A549 (cell line): ENCODE data around the gene GAK. TPM values are rescaled to one million over a fixed set of nuclear protein-coding genes. Genes with fewer than 3 reads are reported as not detected.
A peak's percentile ranks its signal among the peaks of the same experiment; 100 is the strongest.

Source experiments
- ATAC-seq, 2 experiments: fragments of 200-7000 bp in 1 of 2; fragments of >200 bp in 1 of 2; cut with Nextera tagmentation in 1 of 2; cut with Tn5 transposase in 1 of 2; 3 replicates each; pipeline versions ENCODE4 v1.8.0 to v1.9.1; 2018 to 2020; ENCODE audit warnings: mild to moderate bottlenecking in 1 of 2, moderate library complexity in 1 of 2
- CTCF ChIA-PET: fragments of 300-600 bp; sonication (Branson Sonifier 250); formaldehyde crosslinking; extraction: SDS; loops from one replicate; lab custom pipeline; 2021; ENCODE audit warnings: antibody characterized with exemption, inconsistent platforms; lab: Yijun Ruan, JAX
- POLR2A ChIA-PET: fragments of 350-600 bp; formaldehyde crosslinking; extraction: SDS; loops from one replicate; lab custom pipeline; 2021; ENCODE audit warnings: antibody characterized with exemption, inconsistent platforms; lab: Yijun Ruan, JAX
- DNase-seq, 2 experiments: peaks; one replicate each; pipeline versions ENCODE4 v3.0.0 to v3.0.0-alpha.2; 2011 to 2016; ENCODE audit warnings: low read depth in 1 of 2, low spot score in 1 of 2
- FAIRE-seq: peaks from 2 replicates; lab custom pipeline; 2011; peaks lifted over from hg19 to GRCh38; lab: Jason Lieb, UNC
- H3K27ac ChIP-seq, 2 experiments: fragments of >200 bp; sonication (Bioruptor Twin); formaldehyde crosslinking; 3 replicates each; pipeline ENCODE4 v1.5.1; 2016 to 2017
- H3K4me1 ChIP-seq: fragments of >200 bp; sonication (Bioruptor Twin); formaldehyde crosslinking; 3 replicates; pipeline ENCODE4 v1.6.1; 2016
- H3K4me2 ChIP-seq: fragments of >200 bp; sonication (Bioruptor Twin); formaldehyde crosslinking; 3 replicates; pipeline ENCODE4 v1.6.1; 2016
- H3K4me3 ChIP-seq: fragments of >200 bp; sonication (Bioruptor Twin); formaldehyde crosslinking; 3 replicates; pipeline ENCODE4 v1.5.1; 2016
- H3K9me3 ChIP-seq: fragments of >200 bp; sonication (Bioruptor Twin); formaldehyde crosslinking; 3 replicates; pipeline ENCODE4 v1.6.1; 2016
- BHLHE40 ChIP-seq: IDR thresholded peaks from 2 replicates; pipeline ENCODE4 v1.6.1; 2012; ENCODE audit warnings: low read depth, low read length, inconsistent platforms
- CHD2 ChIP-seq: fragments of 150-350 bp; IDR thresholded peaks from 2 replicates; pipeline ENCODE4 v1.6.1; 2014; ENCODE audit warnings: low read length; ENCODE audit not compliant: partially characterized antibody
- EHF ChIP-seq: fragments of 250-450 bp; sonication (Bioruptor Pico); IDR thresholded peaks from 2 replicates; pipeline ENCODE4 v1.5.0; 2020; ENCODE audit warnings: mild to moderate bottlenecking
- FOSB ChIP-seq: fragments of 250-450 bp; sonication (Bioruptor Pico); IDR thresholded peaks from 2 replicates; pipeline ENCODE4 v1.5.0; 2020; ENCODE audit warnings: mild to moderate bottlenecking, moderate library complexity
- FOSL2 ChIP-seq, 2 experiments: fragments of 450-650 bp in 1 of 2; fragments of >200 bp in 1 of 2; sonication (Bioruptor Twin) in 1 of 2; formaldehyde crosslinking; IDR thresholded peaks; 2 replicates each; pipeline versions ENCODE4 v1.5.0 to v1.6.1; 2016 to 2020; ENCODE audit warnings: mild to moderate bottlenecking in 1 of 2, moderate library complexity in 1 of 2
- FOXS1 ChIP-seq: fragments of 250-450 bp; sonication (Bioruptor Pico); IDR thresholded peaks from 2 replicates; pipeline ENCODE4 v1.5.0; 2020; ENCODE audit warnings: mild to moderate bottlenecking, moderate library complexity
- HEYL ChIP-seq: fragments of 250-450 bp; sonication (Bioruptor Pico); IDR thresholded peaks from 2 replicates; pipeline ENCODE4 v1.8.0; 2021; ENCODE audit warnings: mild to moderate bottlenecking, moderate library complexity
- KDM1A ChIP-seq: fragments of 200-600 bp; sonication (generic); IDR thresholded peaks from 2 replicates; pipeline ENCODE4 v1.6.1; 2016; ENCODE audit warnings: low read depth, mild to moderate bottlenecking
- KDM5A ChIP-seq: fragments of 200-600 bp; sonication (generic); IDR thresholded peaks from 2 replicates; pipeline ENCODE4 v1.6.1; 2016; ENCODE audit warnings: antibody characterized with exemption, mild to moderate bottlenecking
- MAZ ChIP-seq: fragments of 150-350 bp; IDR thresholded peaks from 2 replicates; pipeline ENCODE4 v1.6.1; 2014; ENCODE audit warnings: antibody characterized with exemption, low read depth, low read length, borderline replicate concordance
- POLR2AphosphoS2 ChIP-seq: conservative IDR thresholded peaks from 2 replicates; pipeline ENCODE4 v1.6.1; 2012; ENCODE audit warnings: low read length, improper control_type of control experiment, inconsistent platforms
- RAD21 ChIP-seq, 2 experiments: fragments of >200 bp in 1 of 2; sonication (Bioruptor Twin) in 1 of 2; formaldehyde crosslinking in 1 of 2; IDR thresholded peaks in 1 of 2; conservative IDR thresholded peaks in 1 of 2; 2 replicates in 1 of 2; 3 replicates in 1 of 2; pipeline ENCODE4 v1.6.1; 2012 to 2018; ENCODE audit warnings: inconsistent platforms in 1 of 2
- RFX5 ChIP-seq: fragments of 450-650 bp; IDR thresholded peaks from 2 replicates; pipeline ENCODE4 v1.7.1; 2014; ENCODE audit warnings: antibody characterized with exemption, mild to moderate bottlenecking, moderate library complexity
- RNF2 ChIP-seq: fragments of 200-600 bp; sonication (generic); IDR thresholded peaks from 2 replicates; pipeline ENCODE4 v1.6.1; 2016; ENCODE audit warnings: low read depth, mild to moderate bottlenecking, antibody characterized with exemption, moderate library complexity, borderline replicate concordance
- SREBF2 ChIP-seq: fragments of 450-650 bp; IDR thresholded peaks from 2 replicates; pipeline ENCODE4 v1.6.1; 2014; ENCODE audit warnings: mild to moderate bottlenecking, moderate library complexity
- ZC3H11A ChIP-seq: fragments of 450-650 bp; IDR thresholded peaks from 2 replicates; pipeline ENCODE4 v1.6.1; 2014; ENCODE audit warnings: antibody characterized with exemption, mild to moderate bottlenecking
- ZFP36 ChIP-seq: fragments of 450-650 bp; IDR thresholded peaks from 2 replicates; pipeline ENCODE4 v1.6.1; 2014; ENCODE audit warnings: borderline replicate concordance; ENCODE audit not compliant: partially characterized antibody
- ZNF302 ChIP-seq: fragments of 250-450 bp; sonication (Bioruptor Pico); IDR thresholded peaks from 2 replicates; pipeline ENCODE4 v1.9.0; 2021; ENCODE audit warnings: inconsistent platforms, mild to moderate bottlenecking, moderate library complexity
- ZSCAN20 ChIP-seq: fragments of 250-450 bp; sonication (Bioruptor Pico); IDR thresholded peaks from 2 replicates; pipeline ENCODE4 v1.8.0; 2022; ENCODE audit warnings: mild to moderate bottlenecking, moderate library complexity
- WGBS: methylation state at CpG from one replicate; pipeline ENCODE4 v1.1.6; 2017; ENCODE audit errors: missing lambda C conversion rate; 5-methylcytosine and 5-hydroxymethylcytosine counted together
- polyA plus RNA-seq, 4 experiments: library from polyadenylated mRNA; depleted of rRNA in 3 of 4; stranded (reverse); fragments of >200 nt; fragmentation: RNase III in 1 of 4; extraction: RNeasy Plus Mini Kit Qiagen cat#74134 plus additional on column Dnase treatment in 1 of 4; gene quantifications; 2 replicates in 3 of 4; 3 replicates in 1 of 4; pipeline ENCODE4 v1.2.3, GENCODE V29; 2011 to 2017
- TF ChIP-seq, protein P1 (sequence below): fragments of 200-600 bp; sonication (generic); IDR thresholded peaks from 2 replicates; pipeline ENCODE4 v1.6.1; 2016; ENCODE audit warnings: antibody characterized with exemption, mild to moderate bottlenecking, moderate library complexity
- TF ChIP-seq, protein P2 (sequence below): fragments of >200 bp; sonication (Bioruptor Twin); formaldehyde crosslinking; IDR thresholded peaks from 2 replicates; pipeline ENCODE4 v1.6.1; 2016
- TF ChIP-seq, protein P3 (sequence below): IDR thresholded peaks from 2 replicates; pipeline ENCODE4 v1.6.1; 2012
- TF ChIP-seq, protein P4 (sequence below): IDR thresholded peaks from 2 replicates; pipeline ENCODE4 v1.6.1; 2012; ENCODE audit warnings: low read depth, borderline replicate concordance

GAK gene
- polyA plus RNA-seq, 2 of the 4 experiments (the other 2 are of a cell fraction) = 13.8 to 34.3 TPM

DNA sequence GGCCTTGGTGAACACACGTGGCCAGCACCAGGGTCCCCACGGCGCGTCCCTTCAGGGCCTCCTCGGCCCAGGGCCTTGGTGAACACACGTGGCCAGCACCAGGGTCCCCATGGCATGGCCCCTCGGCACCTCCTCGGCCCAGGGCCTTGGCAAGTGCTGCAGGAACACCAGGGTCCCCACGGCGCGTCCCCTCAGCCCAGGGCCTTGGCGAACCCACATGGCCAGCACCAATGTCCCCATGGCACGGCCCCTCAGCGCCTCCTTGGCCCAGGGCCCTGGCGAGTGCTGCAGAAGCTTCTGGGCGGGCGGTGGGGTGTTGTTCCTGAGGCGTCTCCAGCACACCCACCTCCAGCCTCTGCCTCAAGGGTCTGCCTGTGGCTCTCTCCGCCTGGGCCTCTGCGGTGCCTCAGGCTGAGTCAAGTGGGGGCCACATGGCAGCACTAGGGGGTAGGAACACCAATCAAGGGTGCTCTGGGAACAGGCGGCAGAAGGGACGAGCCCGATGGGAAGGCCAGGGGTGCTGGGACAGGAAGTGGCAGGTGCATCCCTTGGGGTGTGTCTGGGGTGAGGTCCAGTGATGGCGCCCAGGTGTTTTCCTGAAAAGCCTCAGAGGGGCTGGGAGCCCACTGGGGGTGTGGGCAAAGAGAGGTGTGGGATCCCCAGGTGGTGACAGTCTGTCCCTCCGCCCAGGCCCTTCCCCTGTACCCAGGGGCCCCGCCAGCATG lies 64.4 kb downstream of the GAK start (continued):
- TF ChIP-seq, protein P1, sequence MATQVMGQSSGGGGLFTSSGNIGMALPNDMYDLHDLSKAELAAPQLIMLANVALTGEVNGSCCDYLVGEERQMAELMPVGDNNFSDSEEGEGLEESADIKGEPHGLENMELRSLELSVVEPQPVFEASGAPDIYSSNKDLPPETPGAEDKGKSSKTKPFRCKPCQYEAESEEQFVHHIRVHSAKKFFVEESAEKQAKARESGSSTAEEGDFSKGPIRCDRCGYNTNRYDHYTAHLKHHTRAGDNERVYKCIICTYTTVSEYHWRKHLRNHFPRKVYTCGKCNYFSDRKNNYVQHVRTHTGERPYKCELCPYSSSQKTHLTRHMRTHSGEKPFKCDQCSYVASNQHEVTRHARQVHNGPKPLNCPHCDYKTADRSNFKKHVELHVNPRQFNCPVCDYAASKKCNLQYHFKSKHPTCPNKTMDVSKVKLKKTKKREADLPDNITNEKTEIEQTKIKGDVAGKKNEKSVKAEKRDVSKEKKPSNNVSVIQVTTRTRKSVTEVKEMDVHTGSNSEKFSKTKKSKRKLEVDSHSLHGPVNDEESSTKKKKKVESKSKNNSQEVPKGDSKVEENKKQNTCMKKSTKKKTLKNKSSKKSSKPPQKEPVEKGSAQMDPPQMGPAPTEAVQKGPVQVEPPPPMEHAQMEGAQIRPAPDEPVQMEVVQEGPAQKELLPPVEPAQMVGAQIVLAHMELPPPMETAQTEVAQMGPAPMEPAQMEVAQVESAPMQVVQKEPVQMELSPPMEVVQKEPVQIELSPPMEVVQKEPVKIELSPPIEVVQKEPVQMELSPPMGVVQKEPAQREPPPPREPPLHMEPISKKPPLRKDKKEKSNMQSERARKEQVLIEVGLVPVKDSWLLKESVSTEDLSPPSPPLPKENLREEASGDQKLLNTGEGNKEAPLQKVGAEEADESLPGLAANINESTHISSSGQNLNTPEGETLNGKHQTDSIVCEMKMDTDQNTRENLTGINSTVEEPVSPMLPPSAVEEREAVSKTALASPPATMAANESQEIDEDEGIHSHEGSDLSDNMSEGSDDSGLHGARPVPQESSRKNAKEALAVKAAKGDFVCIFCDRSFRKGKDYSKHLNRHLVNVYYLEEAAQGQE = no peak
- no peak for TF ChIP-seq ZFP36
- TF ChIP-seq SREBF2 = no peak
- TF ChIP-seq FOSL2 (IDR thresholded peaks at IDR 0.05) = no peak
- TF ChIP-seq FOSL2 (CRISPR knock-in tag; IDR thresholded peaks at IDR 0.05) = no peak
- no peak for TF ChIP-seq ZC3H11A
- no peak for TF ChIP-seq KDM5A
- TF ChIP-seq, all 56 proteins: peak for 0

DNA sequence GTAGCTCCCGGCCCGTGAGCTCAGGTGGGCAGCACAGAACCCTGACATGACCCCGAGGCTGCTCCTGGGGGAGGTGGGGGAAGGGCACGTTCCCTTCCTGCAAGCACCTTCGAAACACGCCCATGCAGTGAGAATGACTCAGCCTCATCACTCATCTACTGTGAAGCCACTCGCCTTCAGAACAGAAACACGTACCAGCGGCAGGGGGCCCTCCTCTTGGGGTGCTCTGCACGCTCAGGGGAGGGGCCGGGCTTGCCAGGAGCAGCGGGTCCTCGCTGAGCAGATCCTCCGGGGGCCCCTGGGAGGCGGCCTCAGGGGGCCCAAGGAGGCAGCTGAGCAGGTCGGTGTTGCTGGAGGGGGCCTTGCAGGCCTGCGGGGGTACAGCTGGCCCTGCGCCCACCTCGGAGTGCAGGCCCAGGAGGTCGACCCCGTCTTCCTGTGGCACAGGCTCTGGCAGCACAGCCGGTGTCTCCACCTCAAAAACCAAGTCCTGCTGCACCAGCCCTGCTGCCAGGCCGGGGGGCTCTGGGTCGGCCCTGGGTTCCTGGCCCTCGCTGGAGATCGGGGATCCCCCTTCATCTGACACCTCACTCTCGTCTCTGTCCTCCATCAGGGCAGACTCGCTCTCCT lies 65.2 kb downstream of the GAK start:
- WGBS = 81% methylated on average over 9 of the region's 28 CpGs
- DNase-seq (no peak), ATAC-seq (no peak), FAIRE-seq (no peak)
- Histone ChIP-seq H3K4me1 (no peaks in the 10 kb centered on the region), H3K27ac (peak overlapping the region in 1 of 2 experiments; percentile 43; a peak in 1 of 6 replicates), H3K4me3 (no peak overlapping the region), H3K4me2 (no peak overlapping the region), H3K9me3 (no peaks in the 10 kb centered on the region)
- TF ChIP-seq, protein P2, sequence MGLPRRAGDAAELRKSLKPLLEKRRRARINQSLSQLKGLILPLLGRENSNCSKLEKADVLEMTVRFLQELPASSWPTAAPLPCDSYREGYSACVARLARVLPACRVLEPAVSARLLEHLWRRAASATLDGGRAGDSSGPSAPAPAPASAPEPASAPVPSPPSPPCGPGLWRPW = no peak
- TF ChIP-seq FOXS1 (no peak), RAD21 (conservative IDR thresholded peaks at IDR 0.05 in 1 of 2, IDR thresholded peaks at IDR 0.05 in 1 of 2) (no peak), CHD2 (no peak), ZSCAN20 (CRISPR knock-in tag) (no peak), MAZ (no peak), SREBF2 (no peak), ZNF302 (CRISPR knock-in tag) (no peak), RFX5 (no peak), RNF2 (no peak), POLR2AphosphoS2 (no peak), KDM5A (no peak), EHF (no peak), FOSB (no peak), KDM1A (no peak), HEYL (no peak), BHLHE40 (no peak)
- TF ChIP-seq, protein P3, sequence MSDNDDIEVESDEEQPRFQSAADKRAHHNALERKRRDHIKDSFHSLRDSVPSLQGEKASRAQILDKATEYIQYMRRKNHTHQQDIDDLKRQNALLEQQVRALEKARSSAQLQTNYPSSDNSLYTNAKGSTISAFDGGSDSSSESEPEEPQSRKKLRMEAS = no peak
- TF ChIP-seq, protein P4, sequence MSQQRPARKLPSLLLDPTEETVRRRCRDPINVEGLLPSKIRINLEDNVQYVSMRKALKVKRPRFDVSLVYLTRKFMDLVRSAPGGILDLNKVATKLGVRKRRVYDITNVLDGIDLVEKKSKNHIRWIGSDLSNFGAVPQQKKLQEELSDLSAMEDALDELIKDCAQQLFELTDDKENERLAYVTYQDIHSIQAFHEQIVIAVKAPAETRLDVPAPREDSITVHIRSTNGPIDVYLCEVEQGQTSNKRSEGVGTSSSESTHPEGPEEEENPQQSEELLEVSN = no peak
- ChIA-PET CTCF (interaction anchor here (1.2 kb wide), 1 partner anchor 120 kb away, joined by 3 read pairs; the partner anchor contains the start of gene IDUA), POLR2A (no interaction called here)
